OCI-LY1 (cell line): Measurements from ENCODE around the gene PYGO2.

ENCODE experiments used
- CTCF ChIP-seq: fragments of 200-600 bp; sonication (generic), shearing (Covaris generic); IDR thresholded peaks from 2 replicates; pipeline ENCODE4 v1.5.1; 2017; ENCODE audit warnings: mild to moderate bottlenecking, antibody characterized with exemption, low read length, moderate library complexity, mixed read lengths
- EZH2 ChIP-seq: fragments of 200-600 bp; sonication (generic), shearing (Covaris generic); IDR thresholded peaks from 2 replicates; pipeline ENCODE4 v1.8.0; 2017; ENCODE audit warnings: borderline replicate concordance, mixed run types, mild to moderate bottlenecking, antibody characterized with exemption, low read length, moderate library complexity, mixed read lengths

GRCh38 chr1:154972517-154973343 is 11.1 kb upstream of the PYGO2 start:
- TF ChIP-seq CTCF, result no peak
- TF ChIP-seq EZH2, result no peak
